ENCODE results near the gene RANBP10.

The RANBP10 gene

GRCh38 chr16:67748834-67749233 lies 57.5 kb downstream of the RANBP10 start:
- no peak for TF ChIP-seq CTCF (conservative IDR thresholded peaks at IDR 0.05)
- TF ChIP-seq ZFX (IDR thresholded peaks at IDR 0.05) = no peak
- H3K27ac ChIP-seq = no peak overlapping the region

- no peak for TF ChIP-seq ZFX (IDR thresholded peaks at IDR 0.05)
- TF ChIP-seq CTCF (conservative IDR thresholded peaks at IDR 0.05) = no peak
- no peak overlapping the region for H3K27ac ChIP-seq
Observed at GRCh38 chr16:67746846-67747245, 59.5 kb downstream of the RANBP10 start.

- no peak for TF ChIP-seq CTCF (conservative IDR thresholded peaks at IDR 0.05)
- TF ChIP-seq ZFX (IDR thresholded peaks at IDR 0.05) = no peak
- no peak overlapping the region for H3K27ac ChIP-seq
Observed at GRCh38 chr16:67741118-67741517, 65.2 kb downstream of the RANBP10 start.

- no peak overlapping the region for H3K27ac ChIP-seq
- TF ChIP-seq ZFX (IDR thresholded peaks at IDR 0.05) (no peak), CTCF (conservative IDR thresholded peaks at IDR 0.05) (no peak)
Observed at GRCh38 chr16:67740391-67740790, 66.0 kb downstream of the RANBP10 start.

- TF ChIP-seq CTCF (conservative IDR thresholded peaks at IDR 0.05) = no peak
- no peak for TF ChIP-seq ZFX (IDR thresholded peaks at IDR 0.05)
- no peak overlapping the region for H3K27ac ChIP-seq
Observed at GRCh38 chr16:67736858-67737257, 69.5 kb downstream of the RANBP10 start.

- no peak for TF ChIP-seq ZFX (IDR thresholded peaks at IDR 0.05)
- no peak for TF ChIP-seq CTCF (conservative IDR thresholded peaks at IDR 0.05)
- H3K27ac ChIP-seq = no peak overlapping the region
Observed at GRCh38 chr16:67734731-67735201, 71.6 kb downstream of the RANBP10 start.

GRCh38 chr16:67733734-67734470 lies 72.5 kb downstream of the RANBP10 start:
- TF ChIP-seq CTCF (conservative IDR thresholded peaks at IDR 0.05) (no peak), ZFX (IDR thresholded peaks at IDR 0.05) (no peak)

More at GRCh38 chr16:67733734-67734470, 72.5 kb downstream of the RANBP10 start:
- H3K27ac ChIP-seq = no peak overlapping the region
